Mucosa of descending colon (tissue), 3 donors: Measurements from ENCODE around the gene IL12RB2. TPM values are rescaled to one million over a fixed set of nuclear protein-coding genes. Genes with fewer than 3 reads are reported as not detected.

Source experiments
- ATAC-seq: fragments of 200-7000 bp; cut with Tn5 transposase; one replicate; pipeline ENCODE4 v1.9.1; 2020; ENCODE audit warnings: mild to moderate bottlenecking, moderate library complexity
- DNase-seq, 3 donors: peaks; one replicate each; pipeline ENCODE4 v3.0.0-alpha.2; 2020
- H3K36me3 ChIP-seq: fragments of 200-600 bp; one replicate; pipeline ENCODE4 v1.8.0; 2021; ENCODE audit warnings: low read depth, mild to moderate bottlenecking
- H3K4me1 ChIP-seq: fragments of 200-600 bp; one replicate; pipeline ENCODE4 v1.8.0; 2021; ENCODE audit warnings: low read depth, mild to moderate bottlenecking
- H3K4me3 ChIP-seq: fragments of 200-600 bp; one replicate; pipeline ENCODE4 v1.8.0; 2021; ENCODE audit warnings: mild to moderate bottlenecking
- H3K9me3 ChIP-seq: fragments of 200-600 bp; one replicate; pipeline ENCODE4 v1.8.0; 2021; ENCODE audit warnings: mild to moderate bottlenecking
- intact Hi-C, 2 donors: fragments of 100-400 bp; cut with DNase I in 1 of 2; cut with micrococcal nuclease in 1 of 2; formaldehyde crosslinking; loops; one replicate each; pipeline versions ENCODE4 v1.11.0 to v1.11.1; 2022; cut with DNase I, micrococcal nuclease
- total RNA-seq, 3 donors: library from RNA; stranded (reverse); fragmentation: NEBNext Ultra II Directional in 2 of 3; extraction: Animal tissue kit (Norgen Biotek cat#: 25700) in 2 of 3; gene quantifications; one replicate each; pipeline versions ENCODE4 v1.2.1 to v1.2.4, GENCODE V29; 2021 to 2023
- TF ChIP-seq, protein P1 (sequence below): fragments of 200-600 bp; IDR thresholded peaks from one replicate; pipeline ENCODE4 v1.8.0; 2022; ENCODE audit warnings: antibody characterized with exemption, mild to moderate bottlenecking
- donor health status: DM: no; HTN: no; CAD: no; lungs with moderate emphysema.
- donor health status: DM: no; HTN: no; CAD: no.
- donor health status: DM: no; HTN: yes; CAD: no.

IL12RB2 gene
- total RNA-seq, 3 donors from 2014 or later, result 0.55 to 1.7 (median 0.92) TPM

DNA sequence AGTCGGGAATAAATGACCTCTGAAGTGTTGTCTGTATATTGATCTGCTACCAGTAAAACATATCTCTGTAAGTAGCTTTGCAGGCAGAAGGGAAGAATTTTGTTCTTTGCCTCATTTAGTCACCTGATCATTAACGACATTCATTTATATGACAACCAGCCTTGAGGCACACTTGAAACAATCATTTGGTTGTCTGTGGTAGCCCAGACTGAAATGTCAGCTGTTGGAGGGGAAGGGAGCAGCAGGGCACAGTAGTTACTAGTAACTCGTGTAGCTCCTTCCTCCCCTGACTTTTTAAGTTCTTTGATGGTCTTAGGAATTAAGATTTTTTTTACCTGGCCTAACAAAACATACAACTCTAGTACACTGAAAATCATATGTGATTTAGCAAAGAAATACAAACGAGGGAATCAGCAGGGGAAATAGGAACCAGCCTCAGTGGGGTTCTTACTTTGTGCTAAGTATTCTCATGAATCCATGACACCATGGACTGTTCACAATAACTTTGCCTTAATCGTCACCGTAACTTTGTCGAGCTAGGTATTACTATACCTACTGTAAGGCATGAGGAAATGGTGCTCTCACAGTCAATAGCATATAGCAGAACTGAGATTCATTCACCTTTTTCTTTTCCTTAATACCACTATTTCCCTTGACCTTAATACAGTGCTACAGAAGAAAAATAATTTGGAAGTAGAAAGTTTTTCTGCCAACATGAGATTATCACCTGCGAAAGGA, 6.4 kb downstream of the IL12RB2 start:
- DNase-seq, result no peak
- intact Hi-C loops, result no loop called here
- Histone ChIP-seq H3K4me1 (no peaks in the 10 kb centered on the region), H3K36me3 (no peaks in the 10 kb centered on the region), H3K4me3 (no peak overlapping the region), H3K9me3 (no peaks in the 10 kb centered on the region)
- TF ChIP-seq, protein P1, sequence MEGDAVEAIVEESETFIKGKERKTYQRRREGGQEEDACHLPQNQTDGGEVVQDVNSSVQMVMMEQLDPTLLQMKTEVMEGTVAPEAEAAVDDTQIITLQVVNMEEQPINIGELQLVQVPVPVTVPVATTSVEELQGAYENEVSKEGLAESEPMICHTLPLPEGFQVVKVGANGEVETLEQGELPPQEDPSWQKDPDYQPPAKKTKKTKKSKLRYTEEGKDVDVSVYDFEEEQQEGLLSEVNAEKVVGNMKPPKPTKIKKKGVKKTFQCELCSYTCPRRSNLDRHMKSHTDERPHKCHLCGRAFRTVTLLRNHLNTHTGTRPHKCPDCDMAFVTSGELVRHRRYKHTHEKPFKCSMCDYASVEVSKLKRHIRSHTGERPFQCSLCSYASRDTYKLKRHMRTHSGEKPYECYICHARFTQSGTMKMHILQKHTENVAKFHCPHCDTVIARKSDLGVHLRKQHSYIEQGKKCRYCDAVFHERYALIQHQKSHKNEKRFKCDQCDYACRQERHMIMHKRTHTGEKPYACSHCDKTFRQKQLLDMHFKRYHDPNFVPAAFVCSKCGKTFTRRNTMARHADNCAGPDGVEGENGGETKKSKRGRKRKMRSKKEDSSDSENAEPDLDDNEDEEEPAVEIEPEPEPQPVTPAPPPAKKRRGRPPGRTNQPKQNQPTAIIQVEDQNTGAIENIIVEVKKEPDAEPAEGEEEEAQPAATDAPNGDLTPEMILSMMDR, result no peak
- ATAC-seq, result no peak

DNA sequence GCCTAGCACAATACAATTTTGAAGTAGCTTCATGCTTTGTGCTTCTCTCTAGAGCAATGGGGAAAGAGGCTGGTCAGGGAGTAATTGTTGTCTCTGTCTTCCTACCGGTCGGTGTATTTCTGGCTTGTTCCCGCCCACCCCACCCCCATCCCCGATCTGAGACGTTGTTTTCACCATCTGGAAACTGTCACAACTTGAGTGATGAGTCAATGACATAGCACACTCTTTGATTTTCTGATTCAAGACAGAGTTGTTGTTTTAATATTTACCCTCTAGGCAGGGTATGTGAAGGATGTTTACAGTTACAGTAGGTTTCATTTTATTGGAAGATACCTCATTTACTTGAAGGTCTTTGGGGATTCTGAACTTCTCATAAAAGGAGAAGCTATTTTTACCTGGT, 7.0 kb downstream of the IL12RB2 start:
- no peak overlapping the region for H3K4me3 ChIP-seq
- ATAC-seq, result no peak
- H3K4me1 ChIP-seq, result no peaks in the 10 kb centered on the region
- intact Hi-C loops, result no loop called here
- no peaks in the 10 kb centered on the region for H3K36me3 ChIP-seq
- no peaks in the 10 kb centered on the region for H3K9me3 ChIP-seq
- DNase-seq, result no peak
- TF ChIP-seq, protein P1, result no peak

DNA sequence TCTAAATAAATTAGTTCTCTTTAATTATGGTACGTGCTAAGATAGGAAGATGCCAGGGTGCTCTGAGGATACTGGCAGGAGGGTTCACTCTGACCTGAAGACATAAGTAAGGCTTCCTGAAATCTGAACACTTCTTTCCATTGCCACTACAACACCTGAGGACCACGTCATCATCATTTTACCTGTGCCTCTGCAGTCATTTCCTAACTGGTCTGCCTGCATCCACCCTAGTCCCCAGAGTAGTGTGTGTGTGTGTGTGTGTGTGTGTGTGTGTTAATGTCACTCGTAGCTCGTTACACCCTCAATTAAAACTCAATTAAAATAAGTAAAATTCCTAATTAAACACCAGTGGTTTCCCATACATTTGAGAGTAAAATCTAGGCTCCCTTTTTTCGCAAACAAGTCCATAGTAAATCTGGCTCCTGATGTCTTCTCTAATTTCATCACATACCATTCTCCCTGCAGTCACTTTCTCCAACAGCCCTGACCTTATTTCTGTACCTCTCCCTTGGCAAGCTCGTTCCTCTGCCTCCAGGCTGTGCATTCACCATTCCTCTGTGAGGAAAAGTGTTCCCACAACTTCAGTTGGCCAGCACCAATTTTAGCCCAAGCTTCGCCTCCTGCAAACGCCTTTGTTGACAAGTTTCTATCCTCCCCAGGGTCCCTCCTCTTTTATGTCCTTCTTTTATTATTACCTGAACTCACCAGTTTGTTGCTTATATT, 8.7 kb downstream of the IL12RB2 start:
- no peaks in the 10 kb centered on the region for H3K4me1 ChIP-seq
- H3K4me3 ChIP-seq, result no peak overlapping the region
- DNase-seq (no peak), ATAC-seq (no peak)
- no peaks in the 10 kb centered on the region for H3K36me3 ChIP-seq
- H3K9me3 ChIP-seq, result no peaks in the 10 kb centered on the region
- TF ChIP-seq, protein P1, result no peak
- intact Hi-C loops, result no loop called here

DNA sequence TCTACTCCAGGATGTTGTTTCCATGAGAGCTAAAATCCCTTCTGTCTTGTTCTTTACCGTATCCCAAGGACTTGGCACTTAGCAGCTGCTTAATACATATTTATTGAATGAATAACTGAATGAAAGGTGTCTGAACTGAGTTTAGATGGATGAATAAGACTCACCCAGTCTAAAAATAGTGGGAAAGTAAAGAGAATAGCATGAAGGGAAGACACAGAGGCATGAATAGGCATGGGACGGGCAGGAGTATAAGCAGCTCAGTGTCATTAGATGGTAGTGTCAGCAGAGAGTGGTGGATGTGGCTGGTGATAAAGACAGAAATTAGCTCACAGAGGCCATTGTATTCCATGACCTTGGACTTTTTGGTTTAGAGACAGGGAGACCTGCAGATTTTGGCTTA, 9.2 kb downstream of the IL12RB2 start:
- TF ChIP-seq, protein P1, result no peak
- ATAC-seq (no peak), DNase-seq (no peak)
- Histone ChIP-seq H3K4me1 (no peaks in the 10 kb centered on the region), H3K36me3 (no peaks in the 10 kb centered on the region), H3K9me3 (no peaks in the 10 kb centered on the region), H3K4me3 (no peak overlapping the region)
- intact Hi-C loops, result no loop called here

DNA sequence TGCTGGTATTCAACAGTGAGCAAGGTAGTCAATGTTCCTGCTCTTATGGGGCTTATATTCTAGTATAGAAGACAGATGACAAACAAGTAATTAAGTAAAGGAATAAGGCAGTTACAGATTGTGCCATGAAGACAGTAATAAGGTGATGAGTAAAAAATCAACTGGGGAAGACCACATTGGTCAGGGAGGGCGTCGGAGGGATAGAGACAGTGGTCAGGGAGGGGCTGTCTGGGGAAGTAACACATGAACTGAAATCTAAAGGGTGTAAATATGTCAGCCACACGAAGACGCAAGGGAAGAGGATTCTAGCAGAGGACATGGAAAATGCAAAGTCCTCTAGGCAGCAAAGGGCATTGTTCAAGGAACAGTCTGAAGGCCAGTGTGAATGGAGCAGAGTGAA, 10.1 kb downstream of the IL12RB2 start:
- Histone ChIP-seq H3K4me3 (no peak overlapping the region), H3K36me3 (no peaks in the 10 kb centered on the region), H3K9me3 (no peaks in the 10 kb centered on the region), H3K4me1 (no peaks in the 10 kb centered on the region)
- DNase-seq (no peak), ATAC-seq (no peak)
- intact Hi-C loops, result no loop called here
- TF ChIP-seq, protein P1, result no peak
